Hepatocyte (in vitro differentiated cells): ENCODE results near the gene XRCC5. TPM values are rescaled to one million over a fixed set of nuclear protein-coding genes. Genes with fewer than 3 reads are reported as not detected.

Experiments used
- DNase-seq: peaks from one replicate; pipeline ENCODE4 v3.0.0-alpha.2; 2016; ENCODE audit warnings: low spot score
- H2AFZ ChIP-seq: fragments of 200-600 bp; sonication (generic); 2 replicates; pipeline ENCODE4 v1.6.0; 2016; ENCODE audit warnings: antibody characterized with exemption, mild to moderate bottlenecking
- H3K27ac ChIP-seq: fragments of 200-600 bp; sonication (generic); 2 replicates; pipeline ENCODE4 v1.5.1; 2016; ENCODE audit warnings: mild to moderate bottlenecking
- H3K27me3 ChIP-seq: fragments of 200-600 bp; sonication (generic); 2 replicates; pipeline ENCODE4 v1.6.1; 2016
- H3K36me3 ChIP-seq: fragments of 200-600 bp; sonication (generic); replicated peaks from 2 replicates; pipeline ENCODE4 v1.5.1; 2016; ENCODE audit warnings: low read depth; ENCODE audit not compliant: insufficient read depth
- H3K4me1 ChIP-seq: fragments of 200-600 bp; sonication (generic); 2 replicates; pipeline ENCODE4 v1.5.1; 2016; ENCODE audit warnings: mild to moderate bottlenecking, moderate library complexity; ENCODE audit not compliant: insufficient read depth
- H3K4me2 ChIP-seq: fragments of 200-600 bp; sonication (generic); 2 replicates; pipeline ENCODE4 v1.6.0; 2016
- H3K4me3 ChIP-seq: fragments of 200-600 bp; sonication (generic); 2 replicates; pipeline ENCODE4 v1.5.1; 2016; ENCODE audit warnings: mild to moderate bottlenecking
- H3K79me2 ChIP-seq: fragments of 200-600 bp; sonication (generic); 2 replicates; pipeline ENCODE4 v1.6.0; 2017; ENCODE audit warnings: mild to moderate bottlenecking
- H3K9me2 ChIP-seq: fragments of 200-600 bp; sonication (generic); replicated peaks from 2 replicates; pipeline ENCODE4 v1.6.0; 2017; ENCODE audit warnings: mild to moderate bottlenecking; ENCODE audit not compliant: insufficient read depth
- H3K9me3 ChIP-seq: fragments of 200-600 bp; sonication (generic); 2 replicates; pipeline ENCODE4 v1.5.1; 2016; ENCODE audit warnings: low read depth, mild to moderate bottlenecking
- H4K20me1 ChIP-seq: fragments of 200-600 bp; sonication (generic); 2 replicates; pipeline ENCODE4 v1.6.0; 2016; ENCODE audit warnings: mild to moderate bottlenecking; ENCODE audit not compliant: insufficient read depth, poor library complexity, severe bottlenecking
- EZH2 ChIP-seq: fragments of 200-600 bp; sonication (generic); IDR thresholded peaks from 2 replicates; pipeline ENCODE4 v1.6.1; 2016; ENCODE audit warnings: antibody characterized with exemption, mild to moderate bottlenecking, borderline replicate concordance
- EZH2phosphoT487 ChIP-seq: fragments of 200-600 bp; sonication (generic); IDR thresholded peaks from one replicate; pipeline ENCODE4 v1.6.1; 2018; ENCODE audit warnings: antibody characterized with exemption, mild to moderate bottlenecking, low read depth, moderate library complexity; ENCODE audit not compliant: unreplicated experiment, severe bottlenecking
- whole genome bisulfite sequencing: methylation state at CpG from one replicate; pipeline ENCODE4 v1.1.6; 2016; ENCODE audit warnings: low lambda C conversion rate; ENCODE audit errors: missing lambda C conversion rate; 5-methylcytosine and 5-hydroxymethylcytosine counted together
- polyA plus RNA-seq: library from polyadenylated mRNA; unstranded; fragments of >200 nt; fragmentation: Nextera tagmentation; extraction: Ambion mirVana; gene quantifications from 2 replicates; pipeline ENCODE4 v1.2.1, GENCODE V29; 2016
- total RNA-seq: library from RNA; depleted of rRNA; stranded (reverse); fragments of >200 nt; gene quantifications from 2 replicates; pipeline ENCODE4 v1.2.3, GENCODE V29; 2014
- TF ChIP-seq, protein P1 (sequence below): fragments of 200-600 bp; sonication (generic); IDR thresholded peaks from 2 replicates; pipeline ENCODE4 v1.5.1; 2016; ENCODE audit warnings: antibody characterized with exemption, mild to moderate bottlenecking; ENCODE audit not compliant: poor library complexity

XRCC5 gene
- total and polyA plus RNA-seq, 2 experiments from 2014 or later: 181 to 208 TPM

DNA sequence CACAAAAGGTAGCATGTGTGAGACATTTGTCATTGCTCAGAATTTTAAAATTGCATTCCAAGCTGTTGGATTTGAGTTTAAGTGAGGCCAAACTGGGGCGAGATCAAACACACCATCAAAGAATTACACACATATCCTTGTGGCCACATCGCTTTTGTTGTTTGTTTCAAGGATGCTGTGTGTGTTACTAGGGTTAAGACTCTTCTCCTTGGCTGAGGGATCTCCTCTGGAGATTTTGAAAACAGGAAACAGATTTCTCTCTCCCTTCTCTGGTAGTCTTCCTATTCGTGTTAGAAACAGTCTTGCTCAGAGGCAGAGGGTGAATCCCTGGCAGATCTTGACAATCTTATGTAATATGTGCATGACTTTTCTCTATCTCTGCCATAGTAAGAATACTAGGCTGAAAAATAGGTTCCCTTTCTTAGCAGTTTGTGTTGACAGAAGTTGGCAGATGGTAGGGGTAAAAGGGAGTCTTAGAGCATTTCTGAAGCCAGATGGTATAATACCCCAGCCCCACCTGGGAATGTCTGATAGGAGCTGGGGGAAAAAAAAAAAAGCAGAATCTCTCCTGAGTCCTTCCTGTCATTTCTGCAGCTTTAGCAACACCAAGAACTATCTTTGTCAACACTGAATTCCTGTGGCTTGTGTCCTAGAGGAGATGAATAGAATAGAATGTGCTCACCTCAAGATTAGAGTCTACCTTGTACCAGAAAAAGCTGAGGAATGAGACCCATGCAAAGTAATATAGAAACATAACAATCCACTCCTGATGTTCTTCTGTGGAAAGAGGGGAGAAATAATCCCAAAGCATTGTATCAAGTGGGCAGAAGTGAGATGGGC is 101.8 kb downstream of the XRCC5 start:
- 93% methylated on average over 3 of the region's 3 CpGs for WGBS

DNA sequence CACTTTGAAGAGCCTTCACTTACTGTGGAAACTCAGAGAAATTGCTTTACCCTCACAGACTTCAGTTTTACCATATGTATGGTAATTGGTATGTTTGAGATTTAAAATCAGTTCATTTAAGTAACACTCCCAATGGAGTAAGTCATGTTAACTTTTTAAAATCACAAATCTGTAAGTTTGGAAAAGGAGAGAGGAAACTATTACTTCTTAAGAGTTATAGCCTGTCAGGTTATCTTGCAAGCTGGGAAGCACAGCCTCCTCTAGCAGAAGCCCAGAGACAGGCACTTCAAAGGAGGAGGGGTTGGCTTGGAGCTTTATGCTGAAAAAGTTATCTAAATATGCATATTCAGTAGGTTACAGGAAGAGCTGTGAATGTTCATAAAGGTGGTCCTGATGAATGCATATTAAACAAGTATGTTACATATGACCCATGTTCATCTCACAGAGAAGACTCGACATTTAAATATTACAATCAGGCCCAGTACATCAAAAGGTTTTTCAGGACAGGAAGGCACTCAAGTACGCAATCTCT is 102.5 kb downstream of the XRCC5 start:
- H2AFZ ChIP-seq: no peak overlapping the region
- H3K9me3 ChIP-seq: no peaks in the 10 kb centered on the region
- TF ChIP-seq, protein P1, sequence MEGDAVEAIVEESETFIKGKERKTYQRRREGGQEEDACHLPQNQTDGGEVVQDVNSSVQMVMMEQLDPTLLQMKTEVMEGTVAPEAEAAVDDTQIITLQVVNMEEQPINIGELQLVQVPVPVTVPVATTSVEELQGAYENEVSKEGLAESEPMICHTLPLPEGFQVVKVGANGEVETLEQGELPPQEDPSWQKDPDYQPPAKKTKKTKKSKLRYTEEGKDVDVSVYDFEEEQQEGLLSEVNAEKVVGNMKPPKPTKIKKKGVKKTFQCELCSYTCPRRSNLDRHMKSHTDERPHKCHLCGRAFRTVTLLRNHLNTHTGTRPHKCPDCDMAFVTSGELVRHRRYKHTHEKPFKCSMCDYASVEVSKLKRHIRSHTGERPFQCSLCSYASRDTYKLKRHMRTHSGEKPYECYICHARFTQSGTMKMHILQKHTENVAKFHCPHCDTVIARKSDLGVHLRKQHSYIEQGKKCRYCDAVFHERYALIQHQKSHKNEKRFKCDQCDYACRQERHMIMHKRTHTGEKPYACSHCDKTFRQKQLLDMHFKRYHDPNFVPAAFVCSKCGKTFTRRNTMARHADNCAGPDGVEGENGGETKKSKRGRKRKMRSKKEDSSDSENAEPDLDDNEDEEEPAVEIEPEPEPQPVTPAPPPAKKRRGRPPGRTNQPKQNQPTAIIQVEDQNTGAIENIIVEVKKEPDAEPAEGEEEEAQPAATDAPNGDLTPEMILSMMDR: no peak
- TF ChIP-seq EZH2 (no peak), EZH2phosphoT487 (no peak)
- 83% methylated on average over 2 of the region's 2 CpGs for WGBS
- H3K27ac ChIP-seq: no peak overlapping the region
- H4K20me1 ChIP-seq: no peaks in the 10 kb centered on the region
- H3K4me1 ChIP-seq: peaks cover 9% of the 10 kb centered on the region
- H3K79me2 ChIP-seq: no peaks in the 10 kb centered on the region
- H3K4me2 ChIP-seq: no peak overlapping the region
- no peaks in the 10 kb centered on the region for H3K9me2 ChIP-seq
- DNase-seq: no peak
- no peaks in the 10 kb centered on the region for H3K36me3 ChIP-seq
- H3K27me3 ChIP-seq: no peaks in the 10 kb centered on the region
- no peak overlapping the region for H3K4me3 ChIP-seq

More for the DNA sequence above, 101.8 kb downstream of the XRCC5 start:
- H3K27me3 ChIP-seq: no peaks in the 10 kb centered on the region
- H3K4me2 ChIP-seq: no peak overlapping the region
- no peaks in the 10 kb centered on the region for H3K9me3 ChIP-seq
- no peaks in the 10 kb centered on the region for H3K36me3 ChIP-seq
- no peak overlapping the region for H3K4me3 ChIP-seq
- TF ChIP-seq, protein P1: no peak
- TF ChIP-seq EZH2phosphoT487 (no peak), EZH2 (no peak)
- H3K9me2 ChIP-seq: no peaks in the 10 kb centered on the region
- no peak for DNase-seq
- no peaks in the 10 kb centered on the region for H3K79me2 ChIP-seq
- H4K20me1 ChIP-seq: no peaks in the 10 kb centered on the region
- H3K27ac ChIP-seq: no peak overlapping the region
- no peak overlapping the region for H2AFZ ChIP-seq
- H3K4me1 ChIP-seq: peaks cover 9% of the 10 kb centered on the region

DNA sequence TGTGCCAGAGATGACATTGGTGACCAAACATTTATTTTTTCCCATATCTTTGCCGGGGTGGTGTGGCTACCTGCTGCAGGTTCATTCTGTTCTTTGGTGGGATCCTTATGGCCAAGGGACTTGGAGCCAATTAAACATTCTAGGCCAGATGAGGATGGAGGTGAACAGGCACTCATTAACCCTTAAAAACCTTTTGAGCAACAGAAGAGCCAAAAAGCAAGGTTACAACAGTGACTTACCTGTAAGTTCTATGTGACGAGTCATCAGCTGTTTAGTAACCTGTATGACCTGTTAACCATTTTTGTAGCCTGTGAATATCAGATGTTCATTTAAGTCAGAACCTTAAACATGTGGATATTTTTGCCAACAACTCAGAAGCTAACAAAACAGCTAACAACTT is 105.6 kb downstream of the XRCC5 start:
- H3K36me3 ChIP-seq: no peaks in the 10 kb centered on the region
- no peaks in the 10 kb centered on the region for H3K9me2 ChIP-seq
- no peak overlapping the region for H3K4me3 ChIP-seq
- no peak for DNase-seq
- H3K27me3 ChIP-seq: no peaks in the 10 kb centered on the region
- peaks cover 14% of the 10 kb centered on the region for H3K4me1 ChIP-seq
- TF ChIP-seq EZH2phosphoT487 (no peak), EZH2 (no peak)
- TF ChIP-seq, protein P1: no peak
- no peak overlapping the region for H2AFZ ChIP-seq
- H3K9me3 ChIP-seq: no peaks in the 10 kb centered on the region
- H4K20me1 ChIP-seq: no peaks in the 10 kb centered on the region
- no peak overlapping the region for H3K27ac ChIP-seq
- no peak overlapping the region for H3K4me2 ChIP-seq
- 91% methylated on average over 2 of the region's 2 CpGs for WGBS
- no peaks in the 10 kb centered on the region for H3K79me2 ChIP-seq
